Coronary artery (tissue), 2 donors: ENCODE measurements around the gene SCRN2.
A peak's percentile ranks its signal among the peaks of the same experiment; 100 is the strongest.

Experiments used
- DNase-seq: peaks from one replicate; pipeline ENCODE4 v3.0.0-alpha.2; 2017; ENCODE audit warnings: low spot score
- H3K27ac ChIP-seq, 2 donors: fragments of 200-600 bp; sonication (generic); one replicate each; pipeline ENCODE4 v1.5.1; 2016 to 2019
- H3K4me3 ChIP-seq: fragments of 200-600 bp; sonication (generic); 2 replicates; pipeline ENCODE4 v1.5.1; 2016; ENCODE audit warnings: mild to moderate bottlenecking, moderate library complexity
- TF ChIP-seq, protein P1 (sequence below): fragments of 200-600 bp; sonication (generic); IDR thresholded peaks from one replicate; pipeline ENCODE4 v1.5.1; 2019; ENCODE audit warnings: antibody characterized with exemption

The SCRN2 gene

DNA sequence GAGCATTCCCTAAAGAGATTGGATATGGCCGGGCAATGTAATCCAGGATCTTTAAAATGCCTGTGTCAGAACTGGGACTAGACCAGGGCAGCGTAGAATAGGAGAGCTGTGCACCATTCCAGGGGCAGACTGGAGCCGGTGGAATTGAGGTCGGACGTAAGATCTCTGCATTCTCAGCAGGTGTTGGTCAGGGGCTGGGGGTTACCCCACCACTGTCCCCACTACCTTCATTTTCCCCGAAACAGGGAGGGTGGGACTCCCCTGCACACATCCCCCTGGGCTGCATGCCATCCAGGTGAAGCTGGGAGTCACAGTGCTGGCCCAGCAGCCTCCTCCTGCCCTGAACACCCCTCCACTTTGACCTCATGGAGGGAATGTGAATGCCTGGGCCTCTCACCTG lies 37.3 kb downstream of the SCRN2 start:
- Histone ChIP-seq H3K4me3 (no peak overlapping the region), H3K27ac (no peak overlapping the region)
- TF ChIP-seq, protein P1, sequence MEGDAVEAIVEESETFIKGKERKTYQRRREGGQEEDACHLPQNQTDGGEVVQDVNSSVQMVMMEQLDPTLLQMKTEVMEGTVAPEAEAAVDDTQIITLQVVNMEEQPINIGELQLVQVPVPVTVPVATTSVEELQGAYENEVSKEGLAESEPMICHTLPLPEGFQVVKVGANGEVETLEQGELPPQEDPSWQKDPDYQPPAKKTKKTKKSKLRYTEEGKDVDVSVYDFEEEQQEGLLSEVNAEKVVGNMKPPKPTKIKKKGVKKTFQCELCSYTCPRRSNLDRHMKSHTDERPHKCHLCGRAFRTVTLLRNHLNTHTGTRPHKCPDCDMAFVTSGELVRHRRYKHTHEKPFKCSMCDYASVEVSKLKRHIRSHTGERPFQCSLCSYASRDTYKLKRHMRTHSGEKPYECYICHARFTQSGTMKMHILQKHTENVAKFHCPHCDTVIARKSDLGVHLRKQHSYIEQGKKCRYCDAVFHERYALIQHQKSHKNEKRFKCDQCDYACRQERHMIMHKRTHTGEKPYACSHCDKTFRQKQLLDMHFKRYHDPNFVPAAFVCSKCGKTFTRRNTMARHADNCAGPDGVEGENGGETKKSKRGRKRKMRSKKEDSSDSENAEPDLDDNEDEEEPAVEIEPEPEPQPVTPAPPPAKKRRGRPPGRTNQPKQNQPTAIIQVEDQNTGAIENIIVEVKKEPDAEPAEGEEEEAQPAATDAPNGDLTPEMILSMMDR, result no peak
- DNase-seq, result peak; percentile 40

DNA sequence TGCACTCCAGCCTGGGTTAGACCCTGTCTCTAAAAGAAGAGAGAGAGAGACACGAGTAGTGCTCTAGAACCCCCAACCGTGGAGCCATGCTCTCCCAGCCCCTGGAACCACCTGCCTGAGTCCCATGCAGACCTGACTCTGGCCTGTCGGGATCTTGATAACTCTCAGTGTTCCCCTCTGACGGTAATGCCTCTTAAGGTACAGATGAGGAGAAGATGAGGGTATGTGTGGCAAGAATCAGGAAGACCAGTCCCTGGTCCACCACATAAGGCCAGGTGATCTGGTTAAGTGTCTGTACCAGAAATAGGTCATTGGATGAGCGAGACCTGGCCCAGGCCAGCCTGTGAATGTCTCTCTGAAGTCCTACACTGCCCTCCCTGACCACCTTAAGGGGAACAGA lies 37.9 kb downstream of the SCRN2 start:
- TF ChIP-seq, protein P1, result no peak
- Histone ChIP-seq H3K4me3 (no peak overlapping the region), H3K27ac (no peak overlapping the region)
- peak; percentile 2 for DNase-seq

DNA sequence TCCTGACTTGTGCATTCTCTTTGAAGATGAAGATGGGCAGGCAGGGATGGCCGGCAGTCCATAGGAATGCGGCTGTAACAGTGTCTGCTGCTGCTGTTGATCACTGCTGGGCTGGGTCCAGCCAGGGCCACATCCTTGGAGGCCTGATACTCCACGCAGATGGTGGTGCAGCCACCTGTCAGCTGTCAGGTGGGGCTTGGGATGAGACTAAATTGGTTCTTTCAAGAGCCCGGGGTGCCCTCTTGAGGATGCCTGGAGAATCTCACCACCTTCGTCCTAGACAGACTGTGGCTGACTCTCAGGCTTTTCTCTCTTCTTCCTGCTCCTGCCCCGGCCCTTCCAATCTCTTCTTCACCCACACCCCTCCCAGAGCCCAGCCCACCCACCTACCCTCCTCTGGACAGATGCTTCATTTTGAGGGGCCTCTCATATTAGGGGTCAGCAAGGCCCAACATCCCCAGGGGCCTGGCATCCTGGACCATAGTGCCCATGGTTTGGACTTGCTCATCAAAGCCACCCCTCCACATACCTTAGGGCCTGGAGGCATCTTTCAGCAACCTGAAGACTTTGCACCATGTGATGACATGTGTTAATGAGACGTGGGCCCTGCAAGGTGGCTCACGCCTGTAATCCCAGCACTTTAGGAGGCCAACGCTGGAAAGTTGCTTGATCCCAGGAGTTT lies 38.6 kb downstream of the SCRN2 start:
- TF ChIP-seq, protein P1, result peak; percentile 15
- peak; percentile 60 for DNase-seq
- Histone ChIP-seq H3K4me3 (no peak overlapping the region), H3K27ac (no peak overlapping the region)

DNA sequence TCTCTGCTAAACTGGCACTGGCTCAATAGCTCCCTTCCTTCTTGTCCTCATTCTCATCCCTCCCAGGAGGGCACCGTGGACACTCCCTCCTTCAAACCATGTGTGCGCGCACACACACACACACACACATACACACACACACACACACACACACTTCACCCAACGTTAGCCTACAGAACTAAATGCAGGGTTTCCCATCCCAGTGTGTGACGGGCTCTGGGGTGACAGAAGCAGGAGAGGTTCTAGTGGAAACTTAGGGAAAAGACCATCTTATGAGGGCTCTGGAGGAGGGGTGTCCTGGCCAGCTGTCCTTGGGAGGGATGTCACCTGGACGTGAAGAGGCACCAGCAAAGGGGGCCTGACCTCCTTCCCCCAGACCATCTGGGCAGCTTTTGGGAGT lies 39.2 kb downstream of the SCRN2 start:
- Histone ChIP-seq H3K4me3 (no peak overlapping the region), H3K27ac (no peak overlapping the region)
- no peak for DNase-seq
- TF ChIP-seq, protein P1, result no peak

DNA sequence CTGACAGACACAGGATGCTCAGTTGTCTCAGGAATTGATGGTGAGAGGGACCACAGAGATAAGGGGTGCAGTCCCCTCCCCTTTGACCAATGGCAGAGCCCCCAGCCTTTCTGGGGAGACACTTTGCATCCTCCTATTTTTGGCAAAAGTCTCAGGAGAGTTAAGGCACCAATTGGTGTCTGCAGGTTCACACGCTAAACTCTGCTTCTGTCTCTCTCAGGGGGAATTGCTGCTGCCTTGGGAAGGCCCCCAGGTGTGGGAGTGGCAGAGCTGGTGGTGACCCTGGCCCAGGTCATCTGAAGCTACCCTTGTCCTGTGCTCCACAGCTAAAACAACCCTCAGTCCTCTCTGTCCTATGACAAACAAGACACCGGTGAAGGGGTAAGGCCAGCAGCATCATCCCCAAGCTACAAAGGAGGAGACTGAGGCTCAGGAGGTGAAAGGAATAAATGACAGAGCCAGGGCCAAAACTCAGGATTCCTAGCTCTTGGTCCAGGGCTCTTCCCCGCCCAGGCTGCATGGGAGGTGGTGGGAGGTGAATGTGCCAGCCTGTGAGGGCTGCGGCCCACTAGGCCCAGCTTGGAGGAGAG lies 39.8 kb downstream of the SCRN2 start:
- DNase-seq, result peak; percentile 56
- Histone ChIP-seq H3K27ac (no peak overlapping the region), H3K4me3 (no peak overlapping the region)
- TF ChIP-seq, protein P1, result no peak

DNA sequence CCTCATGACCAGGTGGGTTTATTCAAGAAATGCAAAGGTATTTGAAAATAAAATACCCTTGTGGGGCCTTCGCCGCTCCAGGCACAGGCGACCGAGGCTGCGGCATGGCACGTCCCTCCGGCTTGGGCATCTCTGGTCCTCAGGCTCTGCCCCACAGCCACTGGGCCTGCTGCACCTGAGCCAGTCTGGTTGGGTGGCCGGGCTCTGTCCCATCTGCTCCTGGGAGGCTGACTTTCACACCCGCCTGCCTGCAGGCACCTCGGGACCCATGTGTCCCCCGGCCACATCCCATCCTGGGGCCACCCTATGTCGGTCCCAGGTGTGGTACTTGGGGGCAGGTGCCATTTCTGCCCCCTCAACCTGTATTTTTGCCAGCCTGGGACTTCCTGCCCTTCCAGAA lies 40.4 kb downstream of the SCRN2 start:
- TF ChIP-seq, protein P1, result no peak
- DNase-seq, result peak; percentile 60
- H3K27ac ChIP-seq, result no peak overlapping the region
- no peak overlapping the region for H3K4me3 ChIP-seq

DNA sequence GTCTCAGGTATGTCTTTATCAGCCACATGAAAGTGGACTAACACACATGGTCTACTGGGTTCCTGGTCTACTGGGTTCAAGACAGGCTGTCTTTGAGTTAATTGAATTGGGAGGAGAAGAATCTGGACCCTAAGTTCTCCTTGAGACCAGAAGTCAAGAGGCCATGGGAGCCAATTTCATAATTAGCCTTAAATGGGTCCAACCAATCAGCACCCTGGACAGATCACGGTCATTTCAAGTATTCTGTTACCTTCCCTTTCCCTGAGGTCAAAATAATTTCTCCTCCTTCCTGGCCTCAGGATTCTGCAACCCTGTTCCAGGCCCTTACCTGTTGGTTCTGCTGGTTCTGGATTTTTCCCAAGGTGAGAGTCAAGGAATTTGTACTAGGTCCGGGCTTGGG lies 43.3 kb downstream of the SCRN2 start:
- DNase-seq, result peak; percentile 7
- TF ChIP-seq, protein P1, result no peak
- no peak overlapping the region for H3K4me3 ChIP-seq
- no peak overlapping the region for H3K27ac ChIP-seq
